RWPE2 (cell line): Measurements from ENCODE around the gene NF1.

ENCODE experiments used
- ATAC-seq: fragments of 200-7000 bp; cut with Tn5 transposase; 3 replicates; pipeline ENCODE4 v1.9.1; 2021; ENCODE audit warnings: low read depth
- DNase-seq: peaks from one replicate; pipeline ENCODE4 v3.0.0-alpha.2; 2020; ENCODE audit warnings: low spot score
- H3K27ac ChIP-seq: fragments of 450-650 bp; 2 replicates; pipeline ENCODE4 v1.5.1; 2017; ENCODE audit warnings: mild to moderate bottlenecking; ENCODE audit not compliant: poor library complexity, severe bottlenecking
- H3K27me3 ChIP-seq: fragments of 250-450 bp; sonication (Bioruptor Pico); 2 replicates; pipeline ENCODE4 v1.5.1; 2021; ENCODE audit warnings: mild to moderate bottlenecking, moderate library complexity; ENCODE audit not compliant: insufficient read depth, poor library complexity, severe bottlenecking
- H3K36me3 ChIP-seq: fragments of 250-450 bp; sonication (Bioruptor Pico); 2 replicates; pipeline ENCODE4 v1.5.1; 2020; ENCODE audit warnings: low read depth, mild to moderate bottlenecking, moderate library complexity
- H3K4me1 ChIP-seq: fragments of 250-450 bp; sonication (Bioruptor Pico); 2 replicates; pipeline ENCODE4 v1.5.1; 2021; ENCODE audit warnings: mild to moderate bottlenecking, moderate library complexity; ENCODE audit not compliant: insufficient read depth, poor library complexity, severe bottlenecking
- H3K4me3 ChIP-seq: fragments of 250-450 bp; sonication (Bioruptor Pico); 2 replicates; pipeline ENCODE4 v1.5.1; 2021; ENCODE audit warnings: mild to moderate bottlenecking, moderate library complexity; ENCODE audit not compliant: severe bottlenecking
- H3K9me3 ChIP-seq: fragments of 250-450 bp; sonication (Bioruptor Pico); 2 replicates; pipeline ENCODE4 v1.5.1; 2021; ENCODE audit warnings: mild to moderate bottlenecking, moderate library complexity; ENCODE audit not compliant: severe bottlenecking
- CTCF ChIP-seq: fragments of 450-650 bp; IDR thresholded peaks from one replicate; pipeline ENCODE4 v1.5.1; 2017; ENCODE audit warnings: mild to moderate bottlenecking, moderate library complexity; ENCODE audit not compliant: poor library complexity, severe bottlenecking

The NF1 gene

GRCh38 chr17:31226950-31227349 lies 132.2 kb downstream of the NF1 start:
- Histone ChIP-seq H3K9me3 (no peaks in the 10 kb centered on the region), H3K36me3 (peaks cover 78% of the 10 kb centered on the region), H3K4me3 (no peak overlapping the region), H3K4me1 (no peaks in the 10 kb centered on the region), H3K27ac (no peak overlapping the region), H3K27me3 (no peaks in the 10 kb centered on the region)
- ATAC-seq: no peak
- no peak for DNase-seq
- TF ChIP-seq CTCF: no peak

GRCh38 chr17:31231852-31232251 lies 137.1 kb downstream of the NF1 start:
- peaks cover 90% of the 10 kb centered on the region for H3K36me3 ChIP-seq
- ATAC-seq: no peak
- H3K27me3 ChIP-seq: no peaks in the 10 kb centered on the region
- no peak for DNase-seq
- no peak overlapping the region for H3K4me3 ChIP-seq
- no peaks in the 10 kb centered on the region for H3K9me3 ChIP-seq
- TF ChIP-seq CTCF: no peak
- no peaks in the 10 kb centered on the region for H3K4me1 ChIP-seq
- no peak overlapping the region for H3K27ac ChIP-seq

- Histone ChIP-seq H3K27me3 (no peaks in the 10 kb centered on the region), H3K4me1 (no peaks in the 10 kb centered on the region), H3K4me3 (no peak overlapping the region), H3K36me3 (peaks cover 81% of the 10 kb centered on the region), H3K27ac (no peak overlapping the region), H3K9me3 (no peaks in the 10 kb centered on the region)
- TF ChIP-seq CTCF: no peak
- DNase-seq: no peak
- ATAC-seq: no peak
These were observed 140.3 kb downstream of the NF1 start for GRCh38 chr17:31235110-31235509.

- Histone ChIP-seq H3K27ac (no peak overlapping the region), H3K4me3 (no peak overlapping the region), H3K4me1 (no peaks in the 10 kb centered on the region), H3K27me3 (no peaks in the 10 kb centered on the region), H3K9me3 (no peaks in the 10 kb centered on the region), H3K36me3 (peaks cover 86% of the 10 kb centered on the region)
- ATAC-seq (no peak), DNase-seq (no peak)
- no peak for TF ChIP-seq CTCF
These were observed 141.4 kb downstream of the NF1 start for GRCh38 chr17:31236137-31236536.

GRCh38 chr17:31236712-31237111 lies 141.9 kb downstream of the NF1 start:
- no peaks in the 10 kb centered on the region for H3K4me1 ChIP-seq
- ATAC-seq: no peak
- H3K27me3 ChIP-seq: no peaks in the 10 kb centered on the region
- peaks cover 86% of the 10 kb centered on the region for H3K36me3 ChIP-seq
- no peaks in the 10 kb centered on the region for H3K9me3 ChIP-seq
- no peak for TF ChIP-seq CTCF
- no peak overlapping the region for H3K4me3 ChIP-seq
- H3K27ac ChIP-seq: no peak overlapping the region
- DNase-seq: no peak
